T-helper 22 cell (primary cell): Measurements from ENCODE around the gene MPV17.
"Not testable (repeated sequence)": the region's sequence is repeated elsewhere in the genome, so short reads cannot be mapped to it uniquely, and the experiment has no call there.

Source experiments
- DNase-seq: peaks from one replicate; pipeline ENCODE4 v3.0.0-alpha.2; 2020; ENCODE audit warnings: low read depth

The MPV17 gene

GRCh38 chr2:27298391-27299080, 24.4 kb downstream of the MPV17 start:
- no peak for DNase-seq

- no peak for DNase-seq
Observed at GRCh38 chr2:27297195-27297594, 25.7 kb downstream of the MPV17 start.

GRCh38 chr2:27296481-27296880, 26.4 kb downstream of the MPV17 start:
- no peak for DNase-seq

- no peak for DNase-seq
Observed at GRCh38 chr2:27294928-27295327, 28.0 kb downstream of the MPV17 start.

GRCh38 chr2:27291865-27292264, 31.0 kb downstream of the MPV17 start:
- no peak for DNase-seq

GRCh38 chr2:27290549-27290948, 32.3 kb downstream of the MPV17 start:
- no peak for DNase-seq

- DNase-seq: no peak
Observed at GRCh38 chr2:27288610-27289009, 34.3 kb downstream of the MPV17 start.

- no peak for DNase-seq
Observed at GRCh38 chr2:27285481-27285880, 37.4 kb downstream of the MPV17 start.

- DNase-seq: no peak
Observed at GRCh38 chr2:27284996-27285395, 37.9 kb downstream of the MPV17 start.

GRCh38 chr2:27282892-27283291, 40.0 kb downstream of the MPV17 start:
- DNase-seq: no peak

- no peak for DNase-seq
Observed at GRCh38 chr2:27281855-27282559, 40.9 kb downstream of the MPV17 start, which contains the start of gene TRIM54. Gene TRIM54 (plus strand): TSS chr2:27282429. CDS start chr2:27282732, 303 bp downstream.

GRCh38 chr2:27281442-27281841, 41.5 kb downstream of the MPV17 start:
- no peak for DNase-seq

GRCh38 chr2:27280826-27281225, 42.1 kb downstream of the MPV17 start:
- no peak for DNase-seq

- no peak for DNase-seq
Observed at GRCh38 chr2:27278010-27278409, 44.9 kb downstream of the MPV17 start.

GRCh38 chr2:27275211-27276150, 47.4 kb downstream of the MPV17 start, which contains the start of gene DNAJC5G:
Gene DNAJC5G (plus strand): TSS chr2:27275433. CDS start chr2:27276729, 1,296 bp downstream.
- DNase-seq: no peak

GRCh38 chr2:27272537-27273522, 50.1 kb downstream of the MPV17 start:
- not testable (repeated sequence) for DNase-seq

GRCh38 chr2:27271631-27272340, 51.1 kb downstream of the MPV17 start:
- no peak for DNase-seq

- no peak for DNase-seq
Observed at GRCh38 chr2:27270670-27271069, 52.2 kb downstream of the MPV17 start.

- no peak for DNase-seq
Observed at GRCh38 chr2:27270131-27270530, 52.8 kb downstream of the MPV17 start.

- DNase-seq: not testable (repeated sequence)
Observed at GRCh38 chr2:27268296-27268695, 54.6 kb downstream of the MPV17 start.

- no peak for DNase-seq
Observed at GRCh38 chr2:27265536-27265870, 57.4 kb downstream of the MPV17 start.
